Measurements from ENCODE around the gene FLNB. TPM values are rescaled to one million over a fixed set of nuclear protein-coding genes. Genes with fewer than 3 reads are reported as not detected.

FLNB gene
- total and polyA plus RNA-seq, 5 donors = 22.9 to 44.9 (median 34.0) TPM

- DNase-seq = no peak
- H3K27me3 ChIP-seq (ENCODE audit: control insufficient read depth, insufficient read depth) = no peaks in the 10 kb centered on the region
Observed at GRCh38 chr3:58021962-58022361, 13.7 kb downstream of the FLNB start.

GRCh38 chr3:58022490-58022889 is 14.3 kb downstream of the FLNB start:
- DNase-seq (no peak), ATAC-seq (no peak)
- 97% methylated on average over 3 of the region's 3 CpGs for WGBS
- Histone ChIP-seq H3K4me1 (ENCODE audit: control insufficient read depth, insufficient read depth, low read length) (peaks cover 11% of the 10 kb centered on the region), H3K27ac (ENCODE audit: low read length) (no peak overlapping the region), H3K27me3 (ENCODE audit: control insufficient read depth, insufficient read depth) (no peaks in the 10 kb centered on the region), H3K4me3 (ENCODE audit: low read length) (no peak overlapping the region), H3K9me3 (ENCODE audit: control insufficient read depth, low read length) (no peaks in the 10 kb centered on the region)
- intact Hi-C loops (cut with DNase I) = no loop called here

More at GRCh38 chr3:58021962-58022361, 13.7 kb downstream of the FLNB start:
- Histone ChIP-seq H3K4me1 (ENCODE audit: control insufficient read depth, insufficient read depth, low read length) (peaks cover 11% of the 10 kb centered on the region), H3K27ac (ENCODE audit: low read length) (no peak overlapping the region), H3K4me3 (ENCODE audit: low read length) (no peak overlapping the region), H3K9me3 (ENCODE audit: control insufficient read depth, low read length) (no peaks in the 10 kb centered on the region)
- ATAC-seq = no peak
- 89% methylated on average over 5 of the region's 5 CpGs for WGBS
- intact Hi-C loops (cut with DNase I) = no loop called here

GRCh38 chr3:58023531-58023930 is 15.3 kb downstream of the FLNB start:
- Histone ChIP-seq H3K4me1 (ENCODE audit: control insufficient read depth, insufficient read depth, low read length) (peaks cover 11% of the 10 kb centered on the region), H3K27ac (ENCODE audit: low read length) (no peak overlapping the region)
- intact Hi-C loops (cut with DNase I) = no loop called here

GRCh38 chr3:58025406-58025805 is 17.2 kb downstream of the FLNB start:
- Histone ChIP-seq H3K27ac (ENCODE audit: low read length) (no peak overlapping the region), H3K9me3 (ENCODE audit: control insufficient read depth, low read length) (no peaks in the 10 kb centered on the region), H3K4me1 (ENCODE audit: control insufficient read depth, insufficient read depth, low read length) (peaks cover 7% of the 10 kb centered on the region), H3K27me3 (ENCODE audit: control insufficient read depth, insufficient read depth) (no peaks in the 10 kb centered on the region), H3K4me3 (ENCODE audit: low read length) (no peak overlapping the region)
- DNase-seq (no peak), ATAC-seq (no peak)
- intact Hi-C loops (cut with DNase I) = no loop called here
- 84% methylated on average over 5 of the region's 5 CpGs for WGBS

More at GRCh38 chr3:58023531-58023930, 15.3 kb downstream of the FLNB start:
- H3K4me3 ChIP-seq (ENCODE audit: low read length) = no peak overlapping the region
- ATAC-seq = no peak
- 82% methylated on average over 2 of the region's 2 CpGs for WGBS
- H3K27me3 ChIP-seq (ENCODE audit: control insufficient read depth, insufficient read depth) = no peaks in the 10 kb centered on the region
- DNase-seq = no peak
- H3K9me3 ChIP-seq (ENCODE audit: control insufficient read depth, low read length) = no peaks in the 10 kb centered on the region

- WGBS = 60% methylated on average over 12 of the region's 12 CpGs
- DNase-seq (no peak), ATAC-seq (peak; percentile 13 to 39)
- Histone ChIP-seq H3K9me3 (ENCODE audit: control insufficient read depth, low read length) (no peaks in the 10 kb centered on the region), H3K4me3 (ENCODE audit: low read length) (no peak overlapping the region), H3K4me1 (ENCODE audit: control insufficient read depth, insufficient read depth, low read length) (peaks cover 7% of the 10 kb centered on the region), H3K27me3 (ENCODE audit: control insufficient read depth, insufficient read depth) (no peaks in the 10 kb centered on the region), H3K27ac (ENCODE audit: low read length) (no peak overlapping the region)
- intact Hi-C loops (cut with DNase I) = no loop called here
Observed at GRCh38 chr3:58025837-58026569, 17.8 kb downstream of the FLNB start.

GRCh38 chr3:58026598-58026997 is 18.4 kb downstream of the FLNB start:
- no peak overlapping the region for H3K27ac ChIP-seq (ENCODE audit: low read length)
- DNase-seq = no peak
- no peak for ATAC-seq
- H3K4me3 ChIP-seq (ENCODE audit: low read length) = no peak overlapping the region
- intact Hi-C loops (cut with DNase I) = no loop called here
- H3K9me3 ChIP-seq (ENCODE audit: control insufficient read depth, low read length) = no peaks in the 10 kb centered on the region
- WGBS = 89% methylated on average over 7 of the region's 7 CpGs
- no peaks in the 10 kb centered on the region for H3K27me3 ChIP-seq (ENCODE audit: control insufficient read depth, insufficient read depth)
- peaks cover 7% of the 10 kb centered on the region for H3K4me1 ChIP-seq (ENCODE audit: control insufficient read depth, insufficient read depth, low read length)

GRCh38 chr3:58027704-58028317 is 19.6 kb downstream of the FLNB start:
- Histone ChIP-seq H3K4me3 (ENCODE audit: low read length) (no peak overlapping the region), H3K4me1 (ENCODE audit: control insufficient read depth, insufficient read depth, low read length) (peaks cover 7% of the 10 kb centered on the region), H3K27ac (ENCODE audit: low read length) (no peak overlapping the region), H3K27me3 (ENCODE audit: control insufficient read depth, insufficient read depth) (no peaks in the 10 kb centered on the region), H3K9me3 (ENCODE audit: control insufficient read depth, low read length) (no peaks in the 10 kb centered on the region)
- 73% methylated on average over 6 of the region's 6 CpGs for WGBS
- ATAC-seq (no peak), DNase-seq (no peak)
- intact Hi-C loops (cut with DNase I) = no loop called here

GRCh38 chr3:58028902-58029301 is 20.7 kb downstream of the FLNB start:
- Histone ChIP-seq H3K4me1 (ENCODE audit: control insufficient read depth, insufficient read depth, low read length) (peaks cover 7% of the 10 kb centered on the region), H3K4me3 (ENCODE audit: low read length) (no peak overlapping the region), H3K9me3 (ENCODE audit: control insufficient read depth, low read length) (no peaks in the 10 kb centered on the region), H3K27ac (ENCODE audit: low read length) (no peak overlapping the region), H3K27me3 (ENCODE audit: control insufficient read depth, insufficient read depth) (no peaks in the 10 kb centered on the region)
- DNase-seq (no peak), ATAC-seq (no peak)
- 38% methylated on average over 1 of the region's 1 CpG for WGBS
- intact Hi-C loops (cut with DNase I) = no loop called here

GRCh38 chr3:58029842-58030584 is 21.8 kb downstream of the FLNB start:
- no peak overlapping the region for H3K4me3 ChIP-seq (ENCODE audit: low read length)

GRCh38 chr3:58032186-58032585 is 24.0 kb downstream of the FLNB start:
- no peaks in the 10 kb centered on the region for H3K9me3 ChIP-seq (ENCODE audit: control insufficient read depth, low read length)
- intact Hi-C loops (cut with DNase I) = no loop called here
- no peak overlapping the region for H3K27ac ChIP-seq (ENCODE audit: low read length)
- H3K4me1 ChIP-seq (ENCODE audit: control insufficient read depth, insufficient read depth, low read length) = peaks cover 2% of the 10 kb centered on the region
- no peak for DNase-seq
- no peaks in the 10 kb centered on the region for H3K27me3 ChIP-seq (ENCODE audit: control insufficient read depth, insufficient read depth)
- no peak for ATAC-seq
- 87% methylated on average over 4 of the region's 4 CpGs for WGBS
- no peak overlapping the region for H3K4me3 ChIP-seq (ENCODE audit: low read length)

More at GRCh38 chr3:58029842-58030584, 21.8 kb downstream of the FLNB start:
- intact Hi-C loops (cut with DNase I) = no loop called here
- Histone ChIP-seq H3K4me1 (ENCODE audit: control insufficient read depth, insufficient read depth, low read length) (peaks cover 7% of the 10 kb centered on the region), H3K27me3 (ENCODE audit: control insufficient read depth, insufficient read depth) (no peaks in the 10 kb centered on the region), H3K9me3 (ENCODE audit: control insufficient read depth, low read length) (no peaks in the 10 kb centered on the region), H3K27ac (ENCODE audit: low read length) (no peak overlapping the region)
- 93% methylated on average over 5 of the region's 5 CpGs for WGBS
- ATAC-seq = no peak
- no peak for DNase-seq

All from right cardiac atrium (tissue), 5 donors.